Smooth muscle cell of the umbilical artery (primary cell): Measurements from ENCODE around the gene ZNF91. TPM values are rescaled to one million over a fixed set of nuclear protein-coding genes. Genes with fewer than 3 reads are reported as not detected.

ENCODE experiments used
- total RNA-seq: library from RNA; depleted of rRNA; stranded (reverse); fragments of >200 nt; gene quantifications from 2 replicates; pipeline ENCODE4 v1.2.3, GENCODE V29; 2014

The ZNF91 gene
- 23.5 and 25.2 TPM in 2 replicates for total RNA-seq

GRCh38 chr19:23395041-23395721 is at the start of gene ZNF91:
Gene ZNF91 (minus strand): TSS chr19:23395471. CDS start chr19:23395354, 117 bp downstream.

Other genes with a start within 250 kb of the ZNF91 start
- gene ZNF724, start 145.1 kb downstream of the ZNF91 start, total RNA-seq, result 1.8 and 5.9 TPM in 2 replicates